Keratinocyte (primary cell): ENCODE results near the gene MIOX. TPM values are rescaled to one million over a fixed set of nuclear protein-coding genes. Genes with fewer than 3 reads are reported as not detected.

Experiments
- DNase-seq: peaks from one replicate; pipeline ENCODE4 v3.0.0-alpha.2; 2011; ENCODE audit warnings: low read depth, missing footprints, low spot score
- FAIRE-seq: peaks from 2 replicates; lab custom pipeline; 2011; peaks lifted over from hg19 to GRCh38; lab: Jason Lieb, UNC
- H2AFZ ChIP-seq: 2 replicates; pipeline ENCODE4 v1.6.0; 2012; ENCODE audit warnings: low read length, control low read depth, inconsistent platforms; ENCODE audit not compliant: control insufficient read depth
- H3K27ac ChIP-seq: 2 replicates; pipeline ENCODE4 v1.5.1; 2011; ENCODE audit warnings: low read length; ENCODE audit not compliant: control insufficient read depth, insufficient read depth
- H3K27me3 ChIP-seq: 3 replicates; pipeline ENCODE4 v1.6.0; 2011; ENCODE audit warnings: low read length; ENCODE audit not compliant: control insufficient read depth, insufficient read depth; ENCODE audit errors: extremely low read depth
- H3K36me3 ChIP-seq, 2 experiments: 2 replicates in 1 of 2; 3 replicates in 1 of 2; pipeline ENCODE4 v1.5.1; 2011; ENCODE audit warnings: low read length in 2 of 2, mild to moderate bottlenecking in 1 of 2; ENCODE audit not compliant: control insufficient read depth in 2 of 2, insufficient read depth in 2 of 2; ENCODE audit errors: extremely low read depth in 1 of 2
- H3K4me1 ChIP-seq: 3 replicates; pipeline ENCODE4 v1.5.1; 2011; ENCODE audit warnings: low read length; ENCODE audit not compliant: control insufficient read depth, insufficient read depth; ENCODE audit errors: extremely low read depth
- H3K4me2 ChIP-seq: 3 replicates; pipeline ENCODE4 v1.6.0; 2011; ENCODE audit warnings: low read depth, low read length; ENCODE audit not compliant: control insufficient read depth, insufficient read depth; ENCODE audit errors: extremely low read depth
- H3K4me3 ChIP-seq, 3 experiments: fragments of 200-600 bp in 1 of 3; sonication (generic) in 1 of 3; 2 replicates in 2 of 3; 3 replicates in 1 of 3; pipeline ENCODE4 v1.5.1; 2011 to 2016; ENCODE audit warnings: low read length in 3 of 3, mild to moderate bottlenecking in 3 of 3, control low read depth in 2 of 3, inconsistent platforms in 1 of 3, low read depth in 1 of 3, mixed read lengths in 1 of 3, mixed run types in 1 of 3, moderate library complexity in 1 of 3; ENCODE audit not compliant: control insufficient read depth in 2 of 3, insufficient read depth in 2 of 3; ENCODE audit errors: extremely low read depth in 1 of 3
- H3K79me2 ChIP-seq: 2 replicates; pipeline ENCODE4 v1.6.0; 2012; ENCODE audit warnings: low read length; ENCODE audit not compliant: control insufficient read depth, insufficient read depth
- H3K9ac ChIP-seq: 3 replicates; pipeline ENCODE4 v1.6.0; 2011; ENCODE audit warnings: low read length; ENCODE audit not compliant: control insufficient read depth, insufficient read depth; ENCODE audit errors: extremely low read depth
- H3K9me1 ChIP-seq: 3 replicates; pipeline ENCODE4 v1.6.0; 2011; ENCODE audit warnings: low read length; ENCODE audit not compliant: control insufficient read depth, insufficient read depth; ENCODE audit errors: extremely low read depth
- H3K9me3 ChIP-seq: 2 replicates; pipeline ENCODE4 v1.5.1; 2012; ENCODE audit warnings: low read depth, low read length; ENCODE audit not compliant: control insufficient read depth
- H4K20me1 ChIP-seq: 3 replicates; pipeline ENCODE4 v1.6.0; 2011; ENCODE audit warnings: low read length; ENCODE audit not compliant: control insufficient read depth, insufficient read depth; ENCODE audit errors: extremely low read depth
- CTCF ChIP-seq, 3 experiments: IDR thresholded peaks in 1 of 3; conservative IDR thresholded peaks in 1 of 3; optimal IDR thresholded peaks in 1 of 3; 2 replicates in 2 of 3; 3 replicates in 1 of 3; pipeline versions ENCODE3 to v1.5.1; 2011; ENCODE audit warnings: low read length in 3 of 3, mild to moderate bottlenecking in 3 of 3, moderate library complexity in 2 of 3, control low read depth in 1 of 3, inconsistent platforms in 1 of 3; ENCODE audit not compliant: insufficient read depth in 2 of 3; ENCODE audit errors: extremely low read depth in 1 of 3
- EZH2 ChIP-seq: IDR thresholded peaks from one replicate; pipeline ENCODE4 v1.6.1; 2012; ENCODE audit warnings: inconsistent platforms, mild to moderate bottlenecking, low read length, moderate library complexity
- dilution Hi-C: fragments of 300-500 bp; cut with MboI; formaldehyde crosslinking; loops from one replicate; pipeline ENCODE4 v1.7.0; 2020; ENCODE audit warnings: low sequenced_read_pairs; ENCODE audit not compliant: extremely low pct_ligation_motif_present
- polyA plus RNA-seq, 5 experiments: library from polyadenylated mRNA; depleted of rRNA in 3 of 5; stranded (reverse) in 3 of 5; stranded (forward) in 1 of 5; unstranded in 1 of 5; fragments of >200 nt; gene quantifications; 1 replicate in 1 of 5; 2 replicates in 3 of 5; 3 replicates in 1 of 5; pipeline versions ENCODE4 v1.2.1 to v1.2.3, GENCODE V29; 2011 to 2012; ENCODE audit warnings: missing spikeins in 2 of 5, low read depth in 1 of 5, low replicate concordance in 1 of 5

The MIOX gene
- polyA plus RNA-seq, 1 donor (not counting 4 experiments of a cell fraction or from before 2014, with no cell fraction given), result not detected

- no peak for DNase-seq
- no peak overlapping the region for H3K27ac ChIP-seq
Measured at GRCh38 chr22:50498322-50498890, 11.7 kb downstream of the MIOX start.

GRCh38 chr22:50500452-50500851 is 13.8 kb downstream of the MIOX start:
- Histone ChIP-seq H3K9ac (no peak overlapping the region), H3K9me3 (no peaks in the 10 kb centered on the region), H3K36me3 (peaks cover 6 to 13% of the 10 kb centered on the region in 2 experiments), H3K27ac (no peak overlapping the region), H2AFZ (no peak overlapping the region), H3K79me2 (no peaks in the 10 kb centered on the region), H3K4me3 (no peak overlapping the region), H3K9me1 (no peaks in the 10 kb centered on the region), H4K20me1 (no peaks in the 10 kb centered on the region), H3K27me3 (no peaks in the 10 kb centered on the region), H3K4me1 (peaks cover 12% of the 10 kb centered on the region), H3K4me2 (no peak overlapping the region)
- dilution Hi-C loops, result no loop called here
- DNase-seq (no peak), FAIRE-seq (no peak)
- TF ChIP-seq CTCF (optimal IDR thresholded peaks at IDR 0.05 in 1 of 3, IDR thresholded peaks at IDR 0.05 in 1 of 3, conservative IDR thresholded peaks at IDR 0.05 in 1 of 3; ENCODE audit: extremely low read depth in 1 of 3, insufficient read depth in 2 of 3, low read length in 3 of 3) (no peak), EZH2 (no peak)

More at GRCh38 chr22:50498322-50498890, 11.7 kb downstream of the MIOX start:
- peak overlapping the region; percentile 67 for H3K4me2 ChIP-seq
- H3K27me3 ChIP-seq, result no peaks in the 10 kb centered on the region
- H3K4me3 ChIP-seq, result no peak overlapping the region
- peaks cover 0 to 8% of the 10 kb centered on the region in 2 experiments for H3K36me3 ChIP-seq
- H3K79me2 ChIP-seq, result no peaks in the 10 kb centered on the region
- no peaks in the 10 kb centered on the region for H3K9me3 ChIP-seq
- no peaks in the 10 kb centered on the region for H4K20me1 ChIP-seq
- H3K9me1 ChIP-seq, result no peaks in the 10 kb centered on the region
- H3K4me1 ChIP-seq, result peaks cover 5% of the 10 kb centered on the region
- FAIRE-seq, result peak; percentile 95
- no peak overlapping the region for H3K9ac ChIP-seq
- no peak overlapping the region for H2AFZ ChIP-seq
- no peak for TF ChIP-seq EZH2
- TF ChIP-seq CTCF (optimal IDR thresholded peaks at IDR 0.05 in 1 of 3, IDR thresholded peaks at IDR 0.05 in 1 of 3, conservative IDR thresholded peaks at IDR 0.05 in 1 of 3; ENCODE audit: extremely low read depth in 1 of 3, insufficient read depth in 2 of 3, low read length in 3 of 3), result peak; percentile 76 to 85 (median 77)
- dilution Hi-C loops, result no loop called here
